ENCODE data around the gene PPCDC. TPM values are rescaled to one million over a fixed set of nuclear protein-coding genes. Genes with fewer than 3 reads are reported as not detected.
"Not testable (repeated sequence)": the region's sequence is repeated elsewhere in the genome, so short reads cannot be mapped to it uniquely, and the experiment has no call there.

Gene PPCDC
- total RNA-seq, 2 experiments from 2014 or later = 19.6 to 20.7 TPM

DNA sequence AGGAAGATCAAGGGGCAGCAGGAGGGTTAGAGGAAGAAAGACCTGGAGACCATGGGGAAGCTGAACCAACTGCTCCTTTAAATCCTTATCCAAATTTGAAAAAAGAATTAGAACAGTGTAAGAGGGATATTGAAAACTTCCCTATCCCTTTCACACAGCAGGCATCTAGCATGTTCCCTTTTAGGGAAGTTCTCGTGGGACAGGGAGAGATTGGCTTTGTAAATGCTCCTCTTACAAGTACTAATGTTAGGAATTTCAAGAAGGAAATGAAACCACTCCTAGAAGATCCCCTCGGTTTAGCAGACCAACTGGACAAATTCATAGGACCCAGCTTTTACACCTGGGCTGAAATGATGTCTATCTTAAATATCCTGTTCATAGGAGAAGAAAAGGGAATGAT, 41.5 kb downstream of the PPCDC start:
- ChIA-PET POLR2A (no interaction called here), CTCF (interaction anchor here (1.3 to 5.1 kb wide), 4 partner anchors 20 to 137 kb away, joined by 5 to 21 read pairs (median 11); partner anchors contain the start of gene C15orf39)
- DNase-seq = no peak
- Mint-ChIP-seq H3K27ac (no peak overlapping the region), H3K4me3 (no peak overlapping the region), H3K27me3 (no peaks in the 10 kb centered on the region), H3K4me1 (peaks cover 59% of the 10 kb centered on the region), H3K9me3 (peaks cover 14% of the 10 kb centered on the region), H3K36me3 (ENCODE audit: low read depth) (peaks cover 47% of the 10 kb centered on the region)

DNA sequence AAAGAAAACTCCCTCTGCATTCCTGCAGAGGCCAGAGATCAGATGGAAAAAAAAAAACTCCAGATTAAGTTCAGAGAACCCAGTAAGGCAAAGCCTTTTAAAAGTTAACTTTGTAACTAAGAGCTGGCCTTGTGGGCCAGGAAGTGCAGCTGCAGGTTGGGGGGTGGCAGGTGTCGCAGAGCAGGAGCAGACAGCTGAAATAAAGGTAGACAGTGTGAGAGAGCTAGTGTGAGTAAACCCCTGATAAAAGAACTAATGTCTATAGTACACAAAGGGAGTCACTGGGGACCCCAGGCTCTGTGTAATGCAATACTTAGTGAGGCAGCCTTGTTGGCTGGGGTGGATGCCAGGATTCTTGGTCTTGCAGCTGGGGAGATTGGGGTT, 42.1 kb downstream of the PPCDC start:
- CTCF ChIA-PET = interaction anchor here (0.7 to 5.1 kb wide), 12 partner anchors 9 to 139 kb away, joined by 3 to 21 read pairs (median 4); partner anchors contain the start of gene C15orf39
- H3K36me3 Mint-ChIP-seq (ENCODE audit: low read depth) = peaks cover 47% of the 10 kb centered on the region
- H3K9me3 Mint-ChIP-seq = peaks cover 14% of the 10 kb centered on the region
- no peaks in the 10 kb centered on the region for H3K27me3 Mint-ChIP-seq
- no peak overlapping the region for H3K4me3 Mint-ChIP-seq
- peaks cover 59% of the 10 kb centered on the region for H3K4me1 Mint-ChIP-seq
- no peak for DNase-seq
- POLR2A ChIA-PET = no interaction called here
- peak overlapping the region; percentile 23 for H3K27ac Mint-ChIP-seq

DNA sequence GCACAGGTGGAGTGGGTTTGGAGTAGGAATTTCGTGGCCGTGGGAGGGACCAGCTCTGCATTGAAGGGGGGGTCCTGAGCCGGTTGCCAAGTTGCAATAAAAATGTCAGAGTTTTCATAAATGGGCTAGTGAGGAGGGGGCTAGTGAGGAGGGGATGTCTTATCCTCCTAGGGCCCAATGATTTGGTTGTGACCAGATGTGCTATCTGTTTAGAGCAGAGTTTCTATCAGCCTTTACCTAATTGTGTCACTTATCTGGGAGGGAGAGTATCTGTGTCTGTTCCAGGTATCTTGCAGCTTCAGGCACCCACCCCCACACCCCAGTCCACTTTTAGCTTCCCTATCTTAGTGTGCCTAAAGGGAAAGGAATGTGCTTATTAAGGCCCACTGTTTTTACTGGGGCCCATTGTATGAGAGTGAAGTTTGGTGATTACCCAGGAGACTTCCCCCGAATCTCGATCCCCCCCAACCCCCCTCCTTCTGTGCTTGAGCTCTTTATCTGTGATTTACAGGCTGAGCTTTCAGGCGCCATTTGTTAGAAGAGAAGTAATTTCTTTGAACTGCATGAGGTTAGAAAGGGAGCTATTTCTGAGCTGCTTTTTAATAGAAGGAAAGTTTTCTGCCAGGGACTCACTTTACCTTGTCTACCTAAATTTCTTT, 42.6 kb downstream of the PPCDC start:
- POLR2A ChIA-PET = no interaction called here
- peaks cover 47% of the 10 kb centered on the region for H3K36me3 Mint-ChIP-seq (ENCODE audit: low read depth)
- peaks cover 57% of the 10 kb centered on the region for H3K4me1 Mint-ChIP-seq
- DNase-seq = no peak
- peaks cover 14% of the 10 kb centered on the region for H3K9me3 Mint-ChIP-seq
- H3K27me3 Mint-ChIP-seq = no peaks in the 10 kb centered on the region
- CTCF ChIA-PET = interaction anchor here (0.6 to 5.1 kb wide), 16 partner anchors 8 to 138 kb away, joined by 3 to 21 read pairs (median 4); partner anchors contain the start of gene C15orf39
- H3K27ac Mint-ChIP-seq = peak overlapping the region; percentile 62
- no peak overlapping the region for H3K4me3 Mint-ChIP-seq

DNA sequence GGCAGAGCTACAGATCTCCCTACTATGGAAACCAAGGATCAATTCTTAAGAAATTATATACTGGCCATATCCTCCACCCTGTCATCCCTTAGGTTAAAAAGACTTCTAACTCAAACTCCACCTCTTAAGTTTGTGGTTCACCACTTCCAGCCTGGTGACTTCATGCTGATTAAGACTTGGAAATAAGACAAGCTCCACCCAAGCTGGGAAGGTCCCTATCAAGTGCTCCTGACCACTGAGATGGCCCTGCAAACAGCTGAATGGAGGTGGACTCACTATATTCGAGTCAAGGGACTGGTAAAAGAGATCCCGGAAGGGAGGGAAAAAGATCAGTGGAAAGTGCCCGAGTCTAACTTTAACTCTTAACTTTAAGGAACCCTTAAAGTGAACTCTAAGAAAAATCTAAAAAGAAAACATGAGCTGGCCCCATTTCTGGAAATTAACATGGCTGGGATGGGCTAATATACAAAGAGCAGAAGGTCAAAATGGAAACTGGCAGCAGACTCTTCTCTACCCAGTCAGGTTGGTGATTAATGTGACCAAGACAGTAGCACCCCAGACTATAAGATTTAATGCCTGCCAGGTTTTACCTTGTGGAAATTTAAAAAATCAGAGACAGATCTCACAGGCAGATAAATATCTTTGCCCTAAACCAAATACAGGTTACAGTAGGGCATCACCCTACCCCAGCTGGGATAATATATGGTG, 43.9 kb downstream of the PPCDC start:
- Mint-ChIP-seq H3K36me3 (ENCODE audit: low read depth) (peaks cover 49% of the 10 kb centered on the region), H3K27me3 (no peaks in the 10 kb centered on the region), H3K4me3 (peak overlapping the region; percentile 45), H3K9me3 (peaks cover 19% of the 10 kb centered on the region), H3K4me1 (peaks cover 55% of the 10 kb centered on the region), H3K27ac (peak overlapping the region; percentile 86)
- CTCF ChIA-PET = interaction anchor here (0.6 to 5.1 kb wide), 14 partner anchors 9 to 134 kb away, joined by 3 to 21 read pairs (median 4); partner anchors contain the start of gene C15orf39
- POLR2A ChIA-PET = interaction anchor here (0.6 kb wide), 2 partner anchors 24 to 56 kb away, joined by 4 read pairs; no protein-coding TSS in a partner anchor
- peak; percentile 76 for DNase-seq

DNA sequence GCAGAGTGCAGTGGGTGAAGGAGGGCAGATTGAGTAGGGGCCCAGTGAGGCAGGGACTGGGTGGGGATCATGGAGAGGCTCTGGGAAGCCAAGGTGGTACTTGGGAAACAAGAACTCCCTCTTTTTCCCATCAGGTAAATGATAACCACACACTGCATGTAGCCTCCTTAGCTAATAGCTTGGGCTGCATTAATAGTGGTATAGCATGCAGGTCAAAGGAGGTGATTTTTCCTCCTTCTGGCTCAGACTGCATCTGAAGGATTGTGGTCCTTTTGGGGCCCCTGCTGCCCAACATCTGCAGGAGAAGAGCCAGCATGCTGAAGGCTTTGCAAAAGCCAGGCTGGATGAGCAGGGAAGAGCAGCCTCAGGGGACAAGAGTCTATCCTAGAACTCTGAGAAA, 45.4 kb downstream of the PPCDC start:
- Mint-ChIP-seq H3K4me1 (peaks cover 58% of the 10 kb centered on the region), H3K9me3 (peaks cover 20% of the 10 kb centered on the region), H3K27me3 (no peaks in the 10 kb centered on the region), H3K27ac (peak overlapping the region; percentile 68), H3K4me3 (no peak overlapping the region), H3K36me3 (ENCODE audit: low read depth) (peaks cover 48% of the 10 kb centered on the region)
- ChIA-PET POLR2A (no interaction called here), CTCF (interaction anchor here (1.6 to 5.1 kb wide), 3 partner anchors 25 to 133 kb away, joined by 4 to 21 read pairs (median 17); partner anchors contain the start of gene C15orf39)
- no peak for DNase-seq

DNA sequence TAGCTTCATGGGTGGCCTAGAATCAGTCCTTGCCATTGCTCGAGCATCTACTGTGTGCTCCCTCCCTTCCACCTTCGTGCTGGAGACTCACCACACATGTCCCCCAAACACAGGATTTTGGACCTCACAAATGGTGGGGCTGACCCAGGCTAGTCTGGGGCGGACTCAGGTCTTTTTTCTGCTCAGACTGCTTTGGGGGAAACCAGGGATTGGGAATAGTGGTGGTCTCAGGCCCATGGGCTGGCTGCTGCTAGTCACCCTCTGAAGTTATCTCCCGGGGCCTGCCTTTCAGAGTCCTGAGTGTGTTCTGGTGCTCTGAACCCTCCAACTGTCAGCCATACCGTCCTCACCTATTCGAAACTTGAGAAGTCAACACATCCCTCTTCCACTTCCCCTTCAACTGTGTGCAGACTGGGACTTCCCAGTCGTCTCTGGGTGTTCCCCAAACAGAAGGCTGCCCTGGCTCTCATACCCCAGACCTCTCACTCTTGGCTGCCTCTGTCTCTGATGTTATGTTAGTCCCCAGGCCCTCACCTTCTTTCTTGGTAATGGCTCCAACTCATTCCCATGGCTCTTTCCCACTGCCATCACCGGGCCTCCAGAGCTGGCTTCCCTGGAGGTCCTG, 46.0 kb downstream of the PPCDC start:
- peak overlapping the region; percentile 37 for H3K27ac Mint-ChIP-seq

DNA sequence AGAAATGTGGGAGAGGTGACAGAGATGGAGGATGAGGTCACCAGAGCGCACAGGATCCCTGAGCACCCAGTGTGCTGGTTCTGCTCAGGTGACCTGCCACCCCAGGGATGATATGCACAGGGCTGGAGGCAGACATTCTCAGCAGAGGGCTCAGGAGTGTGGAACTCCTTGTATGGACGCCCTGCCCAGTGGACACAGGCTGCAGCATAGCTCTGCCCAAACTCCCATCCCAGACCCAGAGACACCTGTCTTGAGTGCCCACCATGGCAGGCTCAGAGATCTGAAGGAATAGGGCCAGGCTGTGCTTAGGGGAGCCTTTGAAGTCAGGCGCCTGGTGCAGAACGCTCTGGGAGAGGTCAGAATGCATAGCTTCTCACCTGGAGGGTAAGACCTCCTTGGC, 47.3 kb downstream of the PPCDC start:
- H3K36me3 Mint-ChIP-seq (ENCODE audit: low read depth) = peaks cover 37% of the 10 kb centered on the region
- H3K27me3 Mint-ChIP-seq = no peaks in the 10 kb centered on the region
- ChIA-PET POLR2A (no interaction called here), CTCF (interaction anchor here (1.2 to 1.4 kb wide), 2 partner anchors 58 to 131 kb away, joined by 3 to 4 read pairs; partner anchors contain the start of gene C15orf39)
- no peak overlapping the region for H3K4me3 Mint-ChIP-seq
- H3K4me1 Mint-ChIP-seq = peaks cover 48% of the 10 kb centered on the region
- H3K27ac Mint-ChIP-seq = peak overlapping the region; percentile 54
- no peak for DNase-seq
- peaks cover 14% of the 10 kb centered on the region for H3K9me3 Mint-ChIP-seq

More for the DNA sequence above, 46.0 kb downstream of the PPCDC start:
- H3K36me3 Mint-ChIP-seq (ENCODE audit: low read depth) = peaks cover 43% of the 10 kb centered on the region
- POLR2A ChIA-PET = no interaction called here
- DNase-seq = no peak
- H3K4me1 Mint-ChIP-seq = peaks cover 58% of the 10 kb centered on the region
- peaks cover 18% of the 10 kb centered on the region for H3K9me3 Mint-ChIP-seq
- no peaks in the 10 kb centered on the region for H3K27me3 Mint-ChIP-seq
- H3K4me3 Mint-ChIP-seq = no peak overlapping the region
- CTCF ChIA-PET = interaction anchor here (1.2 to 5.1 kb wide), 3 partner anchors 26 to 132 kb away, joined by 4 to 21 read pairs (median 4); partner anchors contain the start of gene C15orf39

DNA sequence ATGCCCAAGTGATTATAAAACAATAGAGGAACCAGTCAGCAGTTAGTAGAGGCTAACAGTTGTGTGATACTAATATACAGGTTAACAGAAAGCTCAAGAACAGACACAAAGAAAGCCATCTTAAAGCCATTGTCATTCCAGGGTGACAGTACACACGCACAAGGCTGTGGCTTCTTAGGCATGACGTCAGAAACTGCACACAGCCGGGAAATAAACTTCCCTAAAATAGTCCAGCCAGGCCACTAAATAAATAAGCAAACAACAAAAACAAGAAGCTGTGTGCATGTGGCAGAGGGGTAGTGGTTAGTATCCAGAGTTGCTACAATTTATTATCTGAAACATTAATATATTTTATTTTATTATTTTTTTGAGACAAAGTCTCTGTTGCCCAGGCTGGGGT, 49.8 kb downstream of the PPCDC start:
- Mint-ChIP-seq H3K36me3 (ENCODE audit: low read depth) (peaks cover 19% of the 10 kb centered on the region), H3K9me3 (peaks cover 18% of the 10 kb centered on the region), H3K27ac (no peak overlapping the region), H3K4me3 (no peak overlapping the region), H3K27me3 (no peaks in the 10 kb centered on the region), H3K4me1 (peaks cover 29% of the 10 kb centered on the region)
- no peak for DNase-seq
- POLR2A ChIA-PET = no interaction called here
- CTCF ChIA-PET = interaction anchor here (0.5 to 1.8 kb wide), 5 partner anchors 15 to 128 kb away, joined by 3 to 5 read pairs (median 5); partner anchors contain the start of gene C15orf39

GRCh38 chr15:75076277-75076676, 52.9 kb downstream of the PPCDC start:
- no peak overlapping the region for H3K27ac Mint-ChIP-seq
- POLR2A ChIA-PET = interaction anchor here (0.6 kb wide), 1 partner anchor 15 kb away, joined by 6 read pairs; no protein-coding TSS in a partner anchor

DNA sequence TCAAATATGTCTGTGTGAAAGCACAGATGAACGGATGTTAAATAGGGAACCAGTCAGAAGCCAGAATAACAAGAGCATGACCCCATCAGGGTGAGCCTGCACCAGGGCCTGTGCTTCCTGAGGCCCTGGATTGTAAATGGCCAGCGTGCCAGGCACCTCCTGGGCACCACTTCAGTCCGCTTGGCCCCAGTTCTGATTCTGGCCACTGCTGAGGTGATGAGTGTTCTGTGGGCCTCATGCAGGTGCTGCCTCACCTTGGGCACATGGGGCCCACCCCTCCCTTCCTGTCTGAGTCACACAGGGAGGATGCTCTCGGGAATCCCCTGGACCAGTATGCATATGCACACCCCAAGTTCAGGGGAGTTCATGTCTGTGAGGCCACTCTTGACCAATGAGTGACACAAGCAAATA, 54.2 kb downstream of the PPCDC start:
- H3K4me1 Mint-ChIP-seq = peaks cover 14% of the 10 kb centered on the region
- H3K36me3 Mint-ChIP-seq (ENCODE audit: low read depth); POLR2A ChIA-PET; CTCF ChIA-PET; H3K27ac Mint-ChIP-seq; H3K4me3 Mint-ChIP-seq; DNase-seq: not testable (repeated sequence)
- H3K27me3 Mint-ChIP-seq = peaks cover 29% of the 10 kb centered on the region
- peaks cover 17% of the 10 kb centered on the region for H3K9me3 Mint-ChIP-seq

More at GRCh38 chr15:75076277-75076676, 52.9 kb downstream of the PPCDC start:
- H3K4me1 Mint-ChIP-seq = peaks cover 21% of the 10 kb centered on the region
- H3K9me3 Mint-ChIP-seq = peaks cover 21% of the 10 kb centered on the region
- H3K4me3 Mint-ChIP-seq = no peak overlapping the region
- peaks cover 20% of the 10 kb centered on the region for H3K27me3 Mint-ChIP-seq
- peaks cover 8% of the 10 kb centered on the region for H3K36me3 Mint-ChIP-seq (ENCODE audit: low read depth)
- no peak for DNase-seq
- CTCF ChIA-PET = interaction anchor here (1.4 to 1.8 kb wide), 3 partner anchors 9 to 53 kb away, joined by 4 to 7 read pairs (median 5); no protein-coding TSS in a partner anchor

DNA sequence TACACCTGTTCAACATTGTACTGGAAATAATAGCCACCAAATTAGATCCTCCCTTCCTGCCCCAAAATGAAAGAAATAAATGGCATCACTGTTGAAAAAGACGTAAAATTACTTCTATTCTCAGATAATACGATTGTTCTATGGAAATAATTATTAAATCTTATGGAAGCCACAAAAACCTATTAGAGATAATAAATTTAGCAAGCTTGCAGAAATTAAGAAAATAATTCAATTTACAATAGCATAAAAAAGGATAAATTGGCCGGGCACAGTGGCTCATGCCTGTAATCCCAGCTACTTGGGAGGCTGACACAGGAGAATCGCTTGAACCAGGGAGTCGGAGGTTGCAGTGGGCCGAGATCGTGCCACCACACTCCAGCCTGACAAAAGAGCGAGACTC, 57.8 kb downstream of the PPCDC start:
- no peaks in the 10 kb centered on the region for H3K36me3 Mint-ChIP-seq (ENCODE audit: low read depth)
- peaks cover 56% of the 10 kb centered on the region for H3K27me3 Mint-ChIP-seq
- ChIA-PET POLR2A (no interaction called here), CTCF (interaction anchor here (0.6 kb wide), 1 partner anchor 28 kb away, joined by 3 read pairs; no protein-coding TSS in a partner anchor)
- peaks cover 14% of the 10 kb centered on the region for H3K4me1 Mint-ChIP-seq
- no peak for DNase-seq
- no peak overlapping the region for H3K4me3 Mint-ChIP-seq
- peaks cover 12% of the 10 kb centered on the region for H3K9me3 Mint-ChIP-seq
- H3K27ac Mint-ChIP-seq = no peak overlapping the region

DNA sequence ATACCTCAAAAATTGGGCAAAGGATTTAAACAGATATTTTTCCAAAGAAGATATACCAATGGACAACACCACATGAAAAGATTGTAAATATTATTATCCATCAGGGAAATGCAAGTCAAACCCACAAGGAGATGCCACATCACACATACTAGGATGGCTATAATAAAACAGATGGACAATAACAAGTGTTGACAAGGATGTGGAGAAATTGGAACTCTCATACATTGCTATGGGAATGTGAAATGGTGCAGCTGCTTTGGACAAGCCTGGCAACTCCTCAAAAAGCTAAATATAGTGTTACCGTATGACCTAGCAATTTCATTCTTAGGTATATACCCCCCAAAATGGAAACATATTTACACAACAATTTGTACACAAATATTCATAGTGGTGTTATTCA, 59.3 kb downstream of the PPCDC start:
- Mint-ChIP-seq H3K4me3 (no peak overlapping the region), H3K36me3 (ENCODE audit: low read depth) (no peaks in the 10 kb centered on the region), H3K4me1 (peaks cover 10% of the 10 kb centered on the region), H3K27ac (no peak overlapping the region), H3K9me3 (peaks cover 17% of the 10 kb centered on the region), H3K27me3 (peaks cover 62% of the 10 kb centered on the region)
- DNase-seq = no peak
- CTCF ChIA-PET = interaction anchor here (0.6 to 0.7 kb wide), 2 partner anchors 16 to 116 kb away, joined by 3 to 4 read pairs; no protein-coding TSS in a partner anchor
- POLR2A ChIA-PET = no interaction called here

Data from activated CD4-positive, alpha-beta T cell treated with anti-CD3 and anti-CD28 coated beads, Interleukin-2, amount 10 ng/mL, durations not matched to agents 7 days and 5 days (primary cell).